ENCODE data around the gene CDCA5.

DNA sequence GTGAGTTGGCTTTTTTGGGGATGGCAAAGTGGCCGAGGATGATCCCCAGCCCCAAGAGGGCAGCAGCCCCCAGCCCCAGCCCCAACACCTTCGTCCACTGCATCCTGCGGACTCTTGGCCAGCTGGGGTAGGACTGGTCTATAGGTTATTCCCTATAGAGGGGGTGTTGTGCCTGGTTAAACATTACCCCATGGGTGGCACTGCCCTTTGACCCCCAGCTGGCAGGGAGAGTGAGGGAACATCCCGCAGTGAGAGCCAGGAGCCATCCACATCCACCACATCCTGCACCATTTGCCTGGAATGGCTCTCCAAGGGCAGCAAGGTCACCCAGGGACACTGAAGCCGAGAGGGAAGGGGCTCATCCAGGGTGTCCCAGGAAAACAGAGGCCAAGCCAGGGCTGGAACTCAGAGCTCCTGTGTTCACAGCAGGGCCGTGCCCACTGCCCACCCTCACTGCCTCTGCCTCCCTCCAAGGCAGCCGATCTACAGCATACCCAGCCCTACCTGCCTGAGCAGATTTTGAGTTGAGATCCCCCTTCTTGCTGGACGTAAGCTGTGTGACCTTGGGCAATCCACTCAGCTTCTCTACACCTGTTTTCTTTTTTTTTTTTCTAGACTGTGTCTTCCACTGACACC lies 25.3 kb downstream of the CDCA5 start, which contains the start of gene NAALADL1:
- TF ChIP-seq, protein P1, sequence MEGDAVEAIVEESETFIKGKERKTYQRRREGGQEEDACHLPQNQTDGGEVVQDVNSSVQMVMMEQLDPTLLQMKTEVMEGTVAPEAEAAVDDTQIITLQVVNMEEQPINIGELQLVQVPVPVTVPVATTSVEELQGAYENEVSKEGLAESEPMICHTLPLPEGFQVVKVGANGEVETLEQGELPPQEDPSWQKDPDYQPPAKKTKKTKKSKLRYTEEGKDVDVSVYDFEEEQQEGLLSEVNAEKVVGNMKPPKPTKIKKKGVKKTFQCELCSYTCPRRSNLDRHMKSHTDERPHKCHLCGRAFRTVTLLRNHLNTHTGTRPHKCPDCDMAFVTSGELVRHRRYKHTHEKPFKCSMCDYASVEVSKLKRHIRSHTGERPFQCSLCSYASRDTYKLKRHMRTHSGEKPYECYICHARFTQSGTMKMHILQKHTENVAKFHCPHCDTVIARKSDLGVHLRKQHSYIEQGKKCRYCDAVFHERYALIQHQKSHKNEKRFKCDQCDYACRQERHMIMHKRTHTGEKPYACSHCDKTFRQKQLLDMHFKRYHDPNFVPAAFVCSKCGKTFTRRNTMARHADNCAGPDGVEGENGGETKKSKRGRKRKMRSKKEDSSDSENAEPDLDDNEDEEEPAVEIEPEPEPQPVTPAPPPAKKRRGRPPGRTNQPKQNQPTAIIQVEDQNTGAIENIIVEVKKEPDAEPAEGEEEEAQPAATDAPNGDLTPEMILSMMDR (IDR thresholded peaks at IDR 0.05) = no peak
- TF ChIP-seq RAD21 (conservative IDR thresholded peaks at IDR 0.05 in 1 of 2, IDR thresholded peaks at IDR 0.05 in 1 of 2) (no peak), EP300 (IDR thresholded peaks at IDR 0.05) (no peak), CEBPB (IDR thresholded peaks at IDR 0.05) (no peak), HOXA7 (CRISPR knock-in tag; IDR thresholded peaks at IDR 0.05) (no peak), JUNB (IDR thresholded peaks at IDR 0.05) (no peak), SMC3 (IDR thresholded peaks at IDR 0.05) (no peak), POLR2A (IDR thresholded peaks at IDR 0.05; ENCODE audit: low read length) (no peak)
- TF ChIP-seq, protein P2, sequence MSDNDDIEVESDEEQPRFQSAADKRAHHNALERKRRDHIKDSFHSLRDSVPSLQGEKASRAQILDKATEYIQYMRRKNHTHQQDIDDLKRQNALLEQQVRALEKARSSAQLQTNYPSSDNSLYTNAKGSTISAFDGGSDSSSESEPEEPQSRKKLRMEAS (IDR thresholded peaks at IDR 0.05) = no peak
